PC-9 (cell line): ENCODE results near the gene AKAP13. TPM values are rescaled to one million over a fixed set of nuclear protein-coding genes. Genes with fewer than 3 reads are reported as not detected.

Experiments used
- BruUV-seq: library from RNA; stranded (reverse); fragments of 400-500 nt; replicated peaks from 2 replicates; lab custom pipeline; 2021; lab: Mats Ljungman, UMichigan
- CTCF ChIA-PET: fragments of 300-600 bp; sonication (Branson Sonifier 250); formaldehyde crosslinking; loops from one replicate; lab custom pipeline; 2022; ENCODE audit warnings: antibody characterized with exemption; lab: Charles Lee
- POLR2A ChIA-PET: fragments of 300-600 bp; sonication (Branson Sonifier 250); formaldehyde crosslinking; loops from one replicate; lab custom pipeline; 2022; ENCODE audit warnings: antibody characterized with exemption; ENCODE audit not compliant: unreplicated experiment; lab: Charles Lee
- DNase-seq, 2 experiments: peaks; one replicate each; pipeline versions ENCODE4 v3.0.0 to v3.0.0-alpha.2; 2015 to 2022; ENCODE audit warnings: mixed read lengths in 1 of 2
- H2AFZ ChIP-seq: fragments of 200-600 bp; sonication (generic); 2 replicates; pipeline ENCODE4 v1.8.1; 2017; ENCODE audit warnings: antibody characterized with exemption
- H3F3A ChIP-seq: fragments of 200-600 bp; sonication (generic); 2 replicates; pipeline ENCODE4 v1.8.1; 2017; ENCODE audit warnings: antibody characterized with exemption, mild to moderate bottlenecking, low read depth; ENCODE audit not compliant: insufficient read depth
- H3K27ac ChIP-seq: fragments of 200-600 bp; sonication (generic); 2 replicates; pipeline ENCODE4 v1.6.1; 2016; ENCODE audit warnings: mixed run types
- H3K27me3 ChIP-seq: fragments of 200-600 bp; sonication (generic); 2 replicates; pipeline ENCODE4 v1.6.1; 2016; ENCODE audit warnings: low read depth, mixed run types; ENCODE audit not compliant: insufficient read depth
- H3K36me3 ChIP-seq: fragments of 200-600 bp; sonication (generic); 2 replicates; pipeline ENCODE4 v1.6.1; 2016; ENCODE audit warnings: low read depth, mixed run types
- H3K4me1 ChIP-seq: fragments of 200-600 bp; sonication (generic); replicated peaks from 2 replicates; pipeline ENCODE4 v1.6.1; 2016; ENCODE audit warnings: mixed run types; ENCODE audit not compliant: insufficient read depth
- H3K4me2 ChIP-seq: fragments of 200-600 bp; sonication (generic); 2 replicates; pipeline ENCODE4 v1.6.1; 2017; ENCODE audit warnings: mixed run types
- H3K4me3 ChIP-seq: fragments of 200-600 bp; sonication (generic); 2 replicates; pipeline ENCODE4 v1.6.1; 2016; ENCODE audit warnings: mixed run types
- H3K79me2 ChIP-seq: fragments of 200-600 bp; sonication (generic); 2 replicates; pipeline ENCODE4 v1.6.1; 2017; ENCODE audit warnings: low read depth, mixed run types
- H3K9me2 ChIP-seq: fragments of 200-600 bp; sonication (generic); 2 replicates; pipeline ENCODE4 v1.8.1; 2017; ENCODE audit warnings: mild to moderate bottlenecking; ENCODE audit not compliant: insufficient read depth
- H3K9me3 ChIP-seq: fragments of 200-600 bp; sonication (generic); 2 replicates; pipeline ENCODE4 v1.8.1; 2016; ENCODE audit warnings: low read depth; ENCODE audit not compliant: insufficient read depth
- H4K20me1 ChIP-seq: fragments of 200-600 bp; sonication (generic); 2 replicates; pipeline ENCODE4 v1.8.1; 2017; ENCODE audit not compliant: insufficient read depth
- EZH2 ChIP-seq: fragments of 200-600 bp; sonication (generic); IDR thresholded peaks from 2 replicates; pipeline ENCODE4 v1.8.0; 2017; ENCODE audit warnings: antibody characterized with exemption, low read depth
- intact Hi-C: fragments of 100-400 bp; cut with micrococcal nuclease; formaldehyde crosslinking; loops from one replicate; pipeline ENCODE4 v1.10.0; 2022; ENCODE audit not compliant: unreplicated experiment
- total RNA-seq: library from RNA; stranded (reverse); gene quantifications from 2 replicates; pipeline ENCODE4 v1.2.3, GENCODE V29; 2021
- TF ChIP-seq, protein P1 (sequence below): fragments of 200-600 bp; sonication (generic); conservative IDR thresholded peaks from 2 replicates; pipeline ENCODE4 v1.6.1; 2017; ENCODE audit warnings: mixed run types, antibody characterized with exemption, mild to moderate bottlenecking, moderate library complexity

Gene AKAP13
- total RNA-seq, 1 experiment from 2014 or later, result 82.5 TPM

DNA sequence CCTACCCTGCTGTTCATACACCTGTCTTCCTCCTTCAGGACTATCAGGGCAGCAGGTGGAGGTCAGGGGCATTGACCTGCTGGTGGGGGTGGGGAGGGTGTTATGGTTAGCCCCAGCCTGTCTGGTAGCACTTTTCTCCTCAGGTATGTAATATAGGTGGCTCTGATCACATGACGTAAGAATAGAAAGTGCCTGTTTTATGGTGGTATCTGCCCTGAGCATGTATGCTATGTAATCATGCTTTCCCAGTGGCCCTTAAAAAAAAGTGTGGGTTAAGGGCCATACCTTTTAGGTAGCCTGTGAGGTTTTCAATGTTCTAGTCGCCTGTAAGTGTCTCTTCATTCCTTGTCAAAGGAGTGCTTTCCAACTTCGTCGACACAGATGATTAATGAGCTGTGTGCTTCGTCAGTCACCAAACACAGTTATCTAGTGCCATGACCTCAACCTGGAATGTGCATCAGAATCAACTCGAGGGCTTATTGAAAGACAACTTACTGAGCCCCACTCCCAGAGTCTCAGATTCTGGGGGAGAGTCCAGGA is 328.1 kb downstream of the AKAP13 start:
- CTCF ChIA-PET, result no interaction called here
- BruUV-seq, result no TSS peak

DNA sequence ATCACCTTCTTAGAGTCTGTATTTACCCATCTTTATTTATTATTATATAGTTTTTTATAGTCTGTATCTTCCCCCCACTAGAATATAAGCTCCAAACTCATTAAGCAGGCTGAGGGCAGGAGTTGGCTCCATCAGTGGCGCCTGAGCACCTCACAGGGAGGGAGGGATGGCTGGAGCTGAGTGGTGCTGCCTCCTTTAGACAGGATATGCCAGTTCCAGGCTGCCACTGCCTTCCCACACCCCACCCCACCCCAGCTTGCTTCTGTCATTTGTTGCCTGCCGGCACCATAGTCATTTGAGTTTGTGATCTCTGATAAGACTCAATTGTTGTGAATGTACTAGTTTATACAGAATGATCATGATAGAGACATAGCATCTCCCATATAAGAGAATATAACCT is 328.8 kb downstream of the AKAP13 start:
- peaks cover 6% of the 10 kb centered on the region; the same call in 1 of the 2 replicates for H3F3A ChIP-seq
- DNase-seq, result no peak
- TF ChIP-seq, protein P1, sequence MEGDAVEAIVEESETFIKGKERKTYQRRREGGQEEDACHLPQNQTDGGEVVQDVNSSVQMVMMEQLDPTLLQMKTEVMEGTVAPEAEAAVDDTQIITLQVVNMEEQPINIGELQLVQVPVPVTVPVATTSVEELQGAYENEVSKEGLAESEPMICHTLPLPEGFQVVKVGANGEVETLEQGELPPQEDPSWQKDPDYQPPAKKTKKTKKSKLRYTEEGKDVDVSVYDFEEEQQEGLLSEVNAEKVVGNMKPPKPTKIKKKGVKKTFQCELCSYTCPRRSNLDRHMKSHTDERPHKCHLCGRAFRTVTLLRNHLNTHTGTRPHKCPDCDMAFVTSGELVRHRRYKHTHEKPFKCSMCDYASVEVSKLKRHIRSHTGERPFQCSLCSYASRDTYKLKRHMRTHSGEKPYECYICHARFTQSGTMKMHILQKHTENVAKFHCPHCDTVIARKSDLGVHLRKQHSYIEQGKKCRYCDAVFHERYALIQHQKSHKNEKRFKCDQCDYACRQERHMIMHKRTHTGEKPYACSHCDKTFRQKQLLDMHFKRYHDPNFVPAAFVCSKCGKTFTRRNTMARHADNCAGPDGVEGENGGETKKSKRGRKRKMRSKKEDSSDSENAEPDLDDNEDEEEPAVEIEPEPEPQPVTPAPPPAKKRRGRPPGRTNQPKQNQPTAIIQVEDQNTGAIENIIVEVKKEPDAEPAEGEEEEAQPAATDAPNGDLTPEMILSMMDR, result no peak
- TF ChIP-seq EZH2, result no peak
- H3K4me1 ChIP-seq, result no peaks in the 10 kb centered on the region
- no peaks in the 10 kb centered on the region for H4K20me1 ChIP-seq
- no peak overlapping the region for H3K4me2 ChIP-seq
- no peak overlapping the region for H3K4me3 ChIP-seq
- intact Hi-C loops, result no loop called here
- CTCF ChIA-PET, result no interaction called here
- H3K79me2 ChIP-seq, result no peaks in the 10 kb centered on the region
- no peaks in the 10 kb centered on the region for H3K9me3 ChIP-seq
- no peak overlapping the region for H3K27ac ChIP-seq
- no peak overlapping the region for H2AFZ ChIP-seq
- no TSS peak for BruUV-seq
- no peaks in the 10 kb centered on the region for H3K27me3 ChIP-seq
- POLR2A ChIA-PET, result interaction anchor here (0.7 kb wide), 1 partner anchor 397 kb away, joined by 3 read pairs; no protein-coding TSS in a partner anchor
- peaks cover 6% of the 10 kb centered on the region; the same call in 1 of the 2 replicates for H3K36me3 ChIP-seq
- H3K9me2 ChIP-seq, result no peaks in the 10 kb centered on the region

More for the DNA sequence above, 328.1 kb downstream of the AKAP13 start:
- intact Hi-C loops, result no loop called here
- Histone ChIP-seq H3K4me3 (no peak overlapping the region), H2AFZ (no peak overlapping the region), H3K9me2 (no peaks in the 10 kb centered on the region), H3K79me2 (no peaks in the 10 kb centered on the region), H3K4me1 (no peaks in the 10 kb centered on the region), H3K36me3 (peaks cover 6% of the 10 kb centered on the region; the same call in 1 of the 2 replicates), H3K27me3 (no peaks in the 10 kb centered on the region), H3K9me3 (no peaks in the 10 kb centered on the region), H3K4me2 (no peak overlapping the region), H3F3A (peaks cover 6% of the 10 kb centered on the region; the same call in 1 of the 2 replicates), H3K27ac (no peak overlapping the region), H4K20me1 (no peaks in the 10 kb centered on the region)
- no peak for DNase-seq
- POLR2A ChIA-PET, result interaction anchor here (0.7 kb wide), 1 partner anchor 396 kb away, joined by 3 read pairs; no protein-coding TSS in a partner anchor
- TF ChIP-seq EZH2, result no peak
- TF ChIP-seq, protein P1, result no peak

DNA sequence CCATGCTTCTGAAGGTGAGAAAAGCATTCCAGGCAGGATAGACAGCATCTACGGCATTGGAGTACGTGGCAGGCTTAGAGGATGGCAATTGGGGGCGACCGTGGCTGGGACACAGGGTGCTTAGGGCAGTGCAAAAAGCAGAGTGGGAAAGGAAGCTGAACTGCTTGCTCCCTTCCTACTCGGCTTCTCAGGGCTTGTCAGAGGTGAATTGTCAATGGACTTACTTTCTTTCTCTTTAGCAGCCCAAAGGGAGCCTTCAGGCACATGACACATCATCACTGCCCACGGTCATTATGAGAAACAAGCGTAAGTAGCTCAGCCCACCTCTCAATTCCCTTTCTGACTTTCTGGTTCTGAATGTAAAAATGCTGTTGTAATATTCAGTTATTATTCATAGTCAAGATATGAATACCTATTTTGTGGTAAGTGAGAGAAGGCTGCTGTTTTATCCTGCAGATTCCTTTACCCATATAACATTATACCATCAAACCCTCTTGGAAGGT is 330.0 kb downstream of the AKAP13 start:
- H3K27me3 ChIP-seq, result no peaks in the 10 kb centered on the region
- no peak overlapping the region for H3K27ac ChIP-seq
- H2AFZ ChIP-seq, result no peak overlapping the region
- H3K9me3 ChIP-seq, result no peaks in the 10 kb centered on the region
- intact Hi-C loops, result no loop called here
- no peaks in the 10 kb centered on the region for H3K79me2 ChIP-seq
- no peak for DNase-seq
- H3K4me2 ChIP-seq, result no peak overlapping the region
- no peaks in the 10 kb centered on the region for H3K4me1 ChIP-seq
- no TSS peak for BruUV-seq
- CTCF ChIA-PET, result no interaction called here
- H3K4me3 ChIP-seq, result no peak overlapping the region
- POLR2A ChIA-PET, result no interaction called here
- no peaks in the 10 kb centered on the region for H3K9me2 ChIP-seq
- H3K36me3 ChIP-seq, result peaks cover 10% of the 10 kb centered on the region; the same call in 1 of the 2 replicates
- H3F3A ChIP-seq, result peaks cover 6% of the 10 kb centered on the region; the same call in 1 of the 2 replicates
- no peaks in the 10 kb centered on the region for H4K20me1 ChIP-seq
- no peak for TF ChIP-seq EZH2
- TF ChIP-seq, protein P1, result no peak
